A549 (cell line): ENCODE data around the gene IQSEC3. TPM values are rescaled to one million over a fixed set of nuclear protein-coding genes. Genes with fewer than 3 reads are reported as not detected.

Experiments used
- ATAC-seq, 2 experiments: fragments of 200-7000 bp in 1 of 2; fragments of >200 bp in 1 of 2; cut with Nextera tagmentation in 1 of 2; cut with Tn5 transposase in 1 of 2; 3 replicates each; pipeline versions ENCODE4 v1.8.0 to v1.9.1; 2018 to 2020; ENCODE audit warnings: mild to moderate bottlenecking in 1 of 2, moderate library complexity in 1 of 2
- CTCF ChIA-PET: fragments of 300-600 bp; sonication (Branson Sonifier 250); formaldehyde crosslinking; extraction: SDS; loops from one replicate; lab custom pipeline; 2021; ENCODE audit warnings: antibody characterized with exemption, inconsistent platforms; lab: Yijun Ruan, JAX
- POLR2A ChIA-PET: fragments of 350-600 bp; formaldehyde crosslinking; extraction: SDS; loops from one replicate; lab custom pipeline; 2021; ENCODE audit warnings: antibody characterized with exemption, inconsistent platforms; lab: Yijun Ruan, JAX
- DNase-seq, 2 experiments: peaks; one replicate each; pipeline versions ENCODE4 v3.0.0 to v3.0.0-alpha.2; 2011 to 2016; ENCODE audit warnings: low read depth in 1 of 2, low spot score in 1 of 2
- FAIRE-seq: peaks from 2 replicates; lab custom pipeline; 2011; peaks lifted over from hg19 to GRCh38; lab: Jason Lieb, UNC
- H3K27ac ChIP-seq, 2 experiments: fragments of >200 bp; sonication (Bioruptor Twin); formaldehyde crosslinking; 3 replicates each; pipeline ENCODE4 v1.5.1; 2016 to 2017
- H3K4me1 ChIP-seq: fragments of >200 bp; sonication (Bioruptor Twin); formaldehyde crosslinking; 3 replicates; pipeline ENCODE4 v1.6.1; 2016
- H3K4me2 ChIP-seq: fragments of >200 bp; sonication (Bioruptor Twin); formaldehyde crosslinking; 3 replicates; pipeline ENCODE4 v1.6.1; 2016
- H3K4me3 ChIP-seq: fragments of >200 bp; sonication (Bioruptor Twin); formaldehyde crosslinking; 3 replicates; pipeline ENCODE4 v1.5.1; 2016
- H3K9me3 ChIP-seq: fragments of >200 bp; sonication (Bioruptor Twin); formaldehyde crosslinking; 3 replicates; pipeline ENCODE4 v1.6.1; 2016
- BHLHE40 ChIP-seq: IDR thresholded peaks from 2 replicates; pipeline ENCODE4 v1.6.1; 2012; ENCODE audit warnings: low read depth, low read length, inconsistent platforms
- CTCF ChIP-seq: fragments of >200 bp; sonication (Bioruptor Twin); formaldehyde crosslinking; IDR thresholded peaks from 3 replicates; pipeline ENCODE4 v1.5.1; 2016
- ESRRA ChIP-seq: fragments of 150-350 bp; IDR thresholded peaks from 2 replicates; pipeline ENCODE4 v1.6.1; 2014; ENCODE audit warnings: mild to moderate bottlenecking, low read length, borderline replicate concordance
- FOSL2 ChIP-seq, 2 experiments: fragments of 450-650 bp in 1 of 2; fragments of >200 bp in 1 of 2; sonication (Bioruptor Twin) in 1 of 2; formaldehyde crosslinking; IDR thresholded peaks; 2 replicates each; pipeline versions ENCODE4 v1.5.0 to v1.6.1; 2016 to 2020; ENCODE audit warnings: mild to moderate bottlenecking in 1 of 2, moderate library complexity in 1 of 2
- HMGXB4 ChIP-seq: fragments of 250-450 bp; sonication (Bioruptor Pico); IDR thresholded peaks from 2 replicates; pipeline ENCODE4 v1.5.0; 2021; ENCODE audit warnings: mild to moderate bottlenecking, moderate library complexity, borderline replicate concordance
- HOXB5 ChIP-seq: fragments of 250-450 bp; sonication (Bioruptor Pico); IDR thresholded peaks from 2 replicates; pipeline ENCODE4 v1.5.0; 2020; ENCODE audit warnings: mild to moderate bottlenecking, moderate library complexity
- JUNB ChIP-seq: fragments of >200 bp; sonication (Bioruptor Twin); formaldehyde crosslinking; IDR thresholded peaks from 2 replicates; pipeline ENCODE4 v1.6.1; 2016
- KDM1A ChIP-seq: fragments of 200-600 bp; sonication (generic); IDR thresholded peaks from 2 replicates; pipeline ENCODE4 v1.6.1; 2016; ENCODE audit warnings: low read depth, mild to moderate bottlenecking
- MAX ChIP-seq: IDR thresholded peaks from 2 replicates; pipeline ENCODE4 v1.6.1; 2012
- MYC ChIP-seq: IDR thresholded peaks from 2 replicates; pipeline ENCODE4 v1.6.1; 2012; ENCODE audit warnings: mild to moderate bottlenecking, inconsistent platforms, low read length, improper control_type of control experiment, borderline replicate concordance
- NPAS2 ChIP-seq: fragments of 250-450 bp; sonication (Bioruptor Pico); IDR thresholded peaks from 2 replicates; pipeline ENCODE4 v1.8.0; 2022; ENCODE audit warnings: mild to moderate bottlenecking, moderate library complexity, borderline replicate concordance
- POLR2AphosphoS2 ChIP-seq: conservative IDR thresholded peaks from 2 replicates; pipeline ENCODE4 v1.6.1; 2012; ENCODE audit warnings: low read length, improper control_type of control experiment, inconsistent platforms
- RAD21 ChIP-seq, 2 experiments: fragments of >200 bp in 1 of 2; sonication (Bioruptor Twin) in 1 of 2; formaldehyde crosslinking in 1 of 2; IDR thresholded peaks in 1 of 2; conservative IDR thresholded peaks in 1 of 2; 2 replicates in 1 of 2; 3 replicates in 1 of 2; pipeline ENCODE4 v1.6.1; 2012 to 2018; ENCODE audit warnings: inconsistent platforms in 1 of 2
- RCOR1 ChIP-seq: fragments of 150-350 bp; IDR thresholded peaks from 2 replicates; pipeline ENCODE4 v1.6.1; 2014; ENCODE audit warnings: antibody characterized with exemption, low read length, low read depth
- SMC3 ChIP-seq: fragments of >200 bp; sonication (Bioruptor Twin); formaldehyde crosslinking; IDR thresholded peaks from 3 replicates; pipeline ENCODE4 v1.6.1; 2018; ENCODE audit warnings: inconsistent platforms
- SREBF2 ChIP-seq: fragments of 450-650 bp; IDR thresholded peaks from 2 replicates; pipeline ENCODE4 v1.6.1; 2014; ENCODE audit warnings: mild to moderate bottlenecking, moderate library complexity
- ZFP36 ChIP-seq: fragments of 450-650 bp; IDR thresholded peaks from 2 replicates; pipeline ENCODE4 v1.6.1; 2014; ENCODE audit warnings: borderline replicate concordance; ENCODE audit not compliant: partially characterized antibody
- WGBS: methylation state at CpG from one replicate; pipeline ENCODE4 v1.1.6; 2017; ENCODE audit errors: missing lambda C conversion rate; 5-methylcytosine and 5-hydroxymethylcytosine counted together
- polyA plus RNA-seq, 4 experiments: library from polyadenylated mRNA; depleted of rRNA in 3 of 4; stranded (reverse); fragments of >200 nt; fragmentation: RNase III in 1 of 4; extraction: RNeasy Plus Mini Kit Qiagen cat#74134 plus additional on column Dnase treatment in 1 of 4; gene quantifications; 2 replicates in 3 of 4; 3 replicates in 1 of 4; pipeline ENCODE4 v1.2.3, GENCODE V29; 2011 to 2017
- TF ChIP-seq, protein P1 (sequence below): fragments of >200 bp; sonication (Bioruptor Twin); formaldehyde crosslinking; IDR thresholded peaks from 3 replicates; pipeline ENCODE4 v1.6.1; 2016
- TF ChIP-seq, protein P2 (sequence below): fragments of 200-600 bp; sonication (generic); IDR thresholded peaks from 2 replicates; pipeline ENCODE4 v1.6.1; 2016; ENCODE audit warnings: antibody characterized with exemption, mild to moderate bottlenecking, moderate library complexity

Gene IQSEC3
- polyA plus RNA-seq, 2 of the 4 experiments (the other 2 are of a cell fraction), result not detected

DNA sequence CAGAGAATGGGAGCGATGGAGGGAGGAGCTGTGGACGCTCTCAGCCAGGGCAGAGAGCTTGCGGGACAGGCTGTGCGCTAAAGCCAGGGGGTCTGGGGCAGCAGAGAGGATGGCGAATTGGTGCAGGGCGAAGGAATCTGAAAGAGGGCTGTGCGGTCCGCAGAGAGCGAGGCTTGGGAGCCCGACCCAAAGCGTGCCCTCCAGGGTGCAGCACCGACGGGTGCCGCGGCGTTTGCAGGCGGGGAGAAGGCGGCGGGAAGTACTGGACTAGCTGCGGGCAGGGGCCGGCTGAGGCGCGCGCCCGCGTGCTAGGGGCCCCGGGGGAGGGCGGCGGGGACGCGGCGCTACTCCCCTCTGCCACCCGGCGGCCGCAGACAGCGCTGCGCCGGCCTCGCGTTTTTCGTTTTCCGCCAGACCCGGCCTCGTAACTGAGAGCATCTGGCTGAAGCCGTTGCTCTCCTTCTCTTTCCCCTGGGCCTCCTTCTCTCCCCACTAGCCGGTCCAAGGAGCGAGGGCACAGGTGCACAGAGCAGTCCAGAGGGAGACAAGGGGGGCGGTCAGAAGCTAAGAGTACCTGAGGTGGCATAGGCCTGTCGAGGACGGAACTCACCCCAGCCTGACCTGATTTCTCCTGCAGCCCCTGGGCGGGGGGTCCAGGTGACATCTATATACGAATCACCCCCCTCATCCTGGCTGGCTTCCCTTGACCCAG is 122.5 kb downstream of the IQSEC3 start:
- Histone ChIP-seq H3K4me1 (no peaks in the 10 kb centered on the region), H3K9me3 (no peaks in the 10 kb centered on the region), H3K27ac (peak overlapping the region; percentile 73 to 85), H3K4me2 (peak overlapping the region; percentile 98), H3K4me3 (peak overlapping the region; percentile 56)
- CTCF ChIA-PET, result interaction anchor here (0.6 to 4.3 kb wide), 25 partner anchors 10 to 438 kb away, joined by 3 to 26 read pairs (median 5); no protein-coding TSS in a partner anchor
- FAIRE-seq (no peak), ATAC-seq (peak; percentile 82 to 91), DNase-seq (peak; percentile 58 to 85)
- POLR2A ChIA-PET, result no interaction called here
- WGBS, result 9% methylated on average over 46 of the region's 52 CpGs
- TF ChIP-seq JUNB, result no peak
- no peak for TF ChIP-seq BHLHE40
- TF ChIP-seq SMC3, result peak; percentile 83
- TF ChIP-seq HOXB5 (CRISPR knock-in tag), result 0 out of 2 replicates have a peak, but pooled peaks have one; percentile 47
- no peak for TF ChIP-seq KDM1A
- TF ChIP-seq SREBF2, result no peak
- peak; percentile 74 for TF ChIP-seq CTCF
- TF ChIP-seq NPAS2 (CRISPR knock-in tag), result no peak
- TF ChIP-seq MYC, result 0 out of 2 replicates have a peak, but pooled peaks have one; percentile 35
- no peak for TF ChIP-seq FOSL2 (IDR thresholded peaks at IDR 0.05)
- TF ChIP-seq FOSL2 (CRISPR knock-in tag; IDR thresholded peaks at IDR 0.05), result no peak
- peak; percentile 52; the same call in 1 of the 2 replicates for TF ChIP-seq MAX
- TF ChIP-seq RAD21 (conservative IDR thresholded peaks at IDR 0.05 in 1 of 2, IDR thresholded peaks at IDR 0.05 in 1 of 2), result peak; percentile 44 to 67; a peak in 4 of 5 replicates
- TF ChIP-seq ESRRA, result no peak

- Histone ChIP-seq H3K4me1 (no peaks in the 10 kb centered on the region), H3K4me2 (peak overlapping the region; percentile 98), H3K9me3 (no peaks in the 10 kb centered on the region), H3K27ac (peak overlapping the region in 1 of 2 experiments; percentile 85; a peak in 3 of 6 replicates), H3K4me3 (no peak overlapping the region)
- CTCF ChIA-PET, result interaction anchor here (0.6 to 4.3 kb wide), 23 partner anchors 10 to 438 kb away, joined by 3 to 26 read pairs (median 5); no protein-coding TSS in a partner anchor
- POLR2A ChIA-PET, result no interaction called here
- 50% methylated on average over 6 of the region's 6 CpGs for WGBS
- no peak for DNase-seq
- FAIRE-seq, result no peak
- no peak for ATAC-seq
- TF ChIP-seq ZFP36 (peak; percentile 81), CTCF (no peak), RAD21 (conservative IDR thresholded peaks at IDR 0.05 in 1 of 2, IDR thresholded peaks at IDR 0.05 in 1 of 2) (no peak), RCOR1 (no peak), HMGXB4 (CRISPR knock-in tag) (no peak), POLR2AphosphoS2 (no peak)
- TF ChIP-seq, protein P1, sequence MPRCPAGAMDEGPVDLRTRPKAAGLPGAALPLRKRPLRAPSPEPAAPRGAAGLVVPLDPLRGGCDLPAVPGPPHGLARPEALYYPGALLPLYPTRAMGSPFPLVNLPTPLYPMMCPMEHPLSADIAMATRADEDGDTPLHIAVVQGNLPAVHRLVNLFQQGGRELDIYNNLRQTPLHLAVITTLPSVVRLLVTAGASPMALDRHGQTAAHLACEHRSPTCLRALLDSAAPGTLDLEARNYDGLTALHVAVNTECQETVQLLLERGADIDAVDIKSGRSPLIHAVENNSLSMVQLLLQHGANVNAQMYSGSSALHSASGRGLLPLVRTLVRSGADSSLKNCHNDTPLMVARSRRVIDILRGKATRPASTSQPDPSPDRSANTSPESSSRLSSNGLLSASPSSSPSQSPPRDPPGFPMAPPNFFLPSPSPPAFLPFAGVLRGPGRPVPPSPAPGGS, result no peak
- TF ChIP-seq, protein P2, sequence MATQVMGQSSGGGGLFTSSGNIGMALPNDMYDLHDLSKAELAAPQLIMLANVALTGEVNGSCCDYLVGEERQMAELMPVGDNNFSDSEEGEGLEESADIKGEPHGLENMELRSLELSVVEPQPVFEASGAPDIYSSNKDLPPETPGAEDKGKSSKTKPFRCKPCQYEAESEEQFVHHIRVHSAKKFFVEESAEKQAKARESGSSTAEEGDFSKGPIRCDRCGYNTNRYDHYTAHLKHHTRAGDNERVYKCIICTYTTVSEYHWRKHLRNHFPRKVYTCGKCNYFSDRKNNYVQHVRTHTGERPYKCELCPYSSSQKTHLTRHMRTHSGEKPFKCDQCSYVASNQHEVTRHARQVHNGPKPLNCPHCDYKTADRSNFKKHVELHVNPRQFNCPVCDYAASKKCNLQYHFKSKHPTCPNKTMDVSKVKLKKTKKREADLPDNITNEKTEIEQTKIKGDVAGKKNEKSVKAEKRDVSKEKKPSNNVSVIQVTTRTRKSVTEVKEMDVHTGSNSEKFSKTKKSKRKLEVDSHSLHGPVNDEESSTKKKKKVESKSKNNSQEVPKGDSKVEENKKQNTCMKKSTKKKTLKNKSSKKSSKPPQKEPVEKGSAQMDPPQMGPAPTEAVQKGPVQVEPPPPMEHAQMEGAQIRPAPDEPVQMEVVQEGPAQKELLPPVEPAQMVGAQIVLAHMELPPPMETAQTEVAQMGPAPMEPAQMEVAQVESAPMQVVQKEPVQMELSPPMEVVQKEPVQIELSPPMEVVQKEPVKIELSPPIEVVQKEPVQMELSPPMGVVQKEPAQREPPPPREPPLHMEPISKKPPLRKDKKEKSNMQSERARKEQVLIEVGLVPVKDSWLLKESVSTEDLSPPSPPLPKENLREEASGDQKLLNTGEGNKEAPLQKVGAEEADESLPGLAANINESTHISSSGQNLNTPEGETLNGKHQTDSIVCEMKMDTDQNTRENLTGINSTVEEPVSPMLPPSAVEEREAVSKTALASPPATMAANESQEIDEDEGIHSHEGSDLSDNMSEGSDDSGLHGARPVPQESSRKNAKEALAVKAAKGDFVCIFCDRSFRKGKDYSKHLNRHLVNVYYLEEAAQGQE, result no peak
Observed at GRCh38 chr12:189622-189962, 123.0 kb downstream of the IQSEC3 start.
